Osteoblast (primary cell): ENCODE data around the gene ZNF777. TPM values are rescaled to one million over a fixed set of nuclear protein-coding genes. Genes with fewer than 3 reads are reported as not detected.

Source experiments
- DNase-seq: peaks from one replicate; pipeline ENCODE4 v3.0.0; 2011; ENCODE audit warnings: low spot score, mixed read lengths; ENCODE audit not compliant: insufficient read length; ENCODE audit errors: missing footprints
- H2AFZ ChIP-seq: 2 replicates; pipeline ENCODE4 v1.6.0; 2011; ENCODE audit warnings: mild to moderate bottlenecking, low read length
- H3K27ac ChIP-seq: 2 replicates; pipeline ENCODE4 v1.5.1; 2011; ENCODE audit warnings: mild to moderate bottlenecking, low read depth, low read length, moderate library complexity
- H3K27me3 ChIP-seq: 2 replicates; pipeline ENCODE4 v1.6.0; 2012; ENCODE audit warnings: mild to moderate bottlenecking, control low read depth, inconsistent platforms, low read length, moderate library complexity; ENCODE audit not compliant: insufficient read depth
- H3K36me3 ChIP-seq: 2 replicates; pipeline ENCODE4 v1.5.1; 2011; ENCODE audit warnings: mild to moderate bottlenecking, low read length, control low read depth, moderate library complexity; ENCODE audit not compliant: insufficient read depth
- H3K4me1 ChIP-seq: 2 replicates; pipeline ENCODE4 v1.5.1; 2011; ENCODE audit warnings: mild to moderate bottlenecking, low read length, control low read depth, moderate library complexity; ENCODE audit not compliant: insufficient read depth
- H3K4me2 ChIP-seq: 2 replicates; pipeline ENCODE4 v1.6.0; 2011; ENCODE audit warnings: mild to moderate bottlenecking, low read length; ENCODE audit not compliant: insufficient read depth
- H3K4me3 ChIP-seq: fragments of 200-600 bp; sonication (generic); 3 replicates; pipeline ENCODE4 v1.5.1; 2012; ENCODE audit warnings: mild to moderate bottlenecking, low read length, inconsistent platforms; ENCODE audit not compliant: insufficient read depth
- H3K79me2 ChIP-seq: 2 replicates; pipeline ENCODE4 v1.6.0; 2012; ENCODE audit warnings: mild to moderate bottlenecking, low read length, control low read depth, inconsistent platforms; ENCODE audit not compliant: insufficient read depth
- H3K9me3 ChIP-seq: 2 replicates; pipeline ENCODE4 v1.5.1; 2011; ENCODE audit warnings: low read depth, low read length, control low read depth
- H4K20me1 ChIP-seq: 2 replicates; pipeline ENCODE4 v1.6.0; 2012; ENCODE audit warnings: mild to moderate bottlenecking, low read length, control low read depth; ENCODE audit not compliant: insufficient read depth
- CTCF ChIP-seq: IDR thresholded peaks from 2 replicates; pipeline ENCODE4 v1.5.1; 2011; ENCODE audit warnings: mild to moderate bottlenecking, low read depth, low read length, moderate library complexity; ENCODE audit errors: extremely low read depth
- total RNA-seq: library from RNA; depleted of rRNA; stranded (reverse); fragments of >200 nt; gene quantifications from 2 replicates; pipeline ENCODE4 v1.2.3, GENCODE V29; 2012

The ZNF777 gene
- total RNA-seq, 1 donor, result 7.6 TPM

- H3K4me1 ChIP-seq, result no peaks in the 10 kb centered on the region
- no peaks in the 10 kb centered on the region for H3K79me2 ChIP-seq
- H3K4me3 ChIP-seq, result no peak overlapping the region
- H3K27me3 ChIP-seq, result no peaks in the 10 kb centered on the region
- peaks cover 18% of the 10 kb centered on the region for H3K36me3 ChIP-seq
- DNase-seq, result no peak
- peaks cover 3% of the 10 kb centered on the region for H4K20me1 ChIP-seq
- no peak overlapping the region for H2AFZ ChIP-seq
- no peak overlapping the region for H3K27ac ChIP-seq
- H3K4me2 ChIP-seq, result no peak overlapping the region
- no peaks in the 10 kb centered on the region for H3K9me3 ChIP-seq
- TF ChIP-seq CTCF, result no peak
Observed at GRCh38 chr7:149443523-149443922, 17.3 kb downstream of the ZNF777 start.

- Histone ChIP-seq H3K9me3 (no peaks in the 10 kb centered on the region), H3K4me2 (no peak overlapping the region), H3K27ac (no peak overlapping the region), H2AFZ (no peak overlapping the region), H3K4me1 (no peaks in the 10 kb centered on the region), H4K20me1 (peaks cover 3% of the 10 kb centered on the region), H3K27me3 (no peaks in the 10 kb centered on the region), H3K36me3 (peaks cover 16% of the 10 kb centered on the region), H3K79me2 (no peaks in the 10 kb centered on the region), H3K4me3 (no peak overlapping the region)
- DNase-seq, result no peak
- TF ChIP-seq CTCF, result no peak
Observed at GRCh38 chr7:149442924-149443323, 17.9 kb downstream of the ZNF777 start.

GRCh38 chr7:149440222-149440621, 20.6 kb downstream of the ZNF777 start:
- Histone ChIP-seq H3K36me3 (peaks cover 17% of the 10 kb centered on the region), H3K9me3 (no peaks in the 10 kb centered on the region), H4K20me1 (peaks cover 3% of the 10 kb centered on the region), H3K4me2 (no peak overlapping the region), H2AFZ (no peak overlapping the region), H3K79me2 (no peaks in the 10 kb centered on the region), H3K4me3 (no peak overlapping the region), H3K27me3 (no peaks in the 10 kb centered on the region), H3K27ac (no peak overlapping the region), H3K4me1 (no peaks in the 10 kb centered on the region)
- no peak for TF ChIP-seq CTCF
- DNase-seq, result no peak

DNA sequence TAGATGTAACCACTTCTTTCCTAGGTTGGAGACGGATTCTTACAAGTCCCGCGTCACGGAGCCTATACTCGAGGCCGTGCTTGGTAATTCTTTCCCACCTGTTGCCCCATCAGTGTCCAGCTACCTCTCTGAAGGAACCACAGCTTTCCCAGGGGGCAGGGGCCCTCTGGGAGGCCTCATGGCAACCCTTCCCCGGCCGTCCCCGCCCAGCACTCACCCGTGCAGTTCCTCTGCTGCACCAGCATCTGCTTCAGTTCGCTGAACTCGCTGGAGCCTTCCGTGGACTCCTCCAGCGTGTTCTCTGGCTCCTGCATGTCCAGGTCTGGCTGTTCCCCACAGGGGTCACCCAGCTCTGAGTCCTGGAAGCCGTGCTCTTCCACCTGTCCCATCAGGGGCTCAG, 24.5 kb downstream of the ZNF777 start:
- H3K27me3 ChIP-seq, result no peaks in the 10 kb centered on the region
- no peak for DNase-seq
- no peaks in the 10 kb centered on the region for H3K4me1 ChIP-seq
- H3K4me3 ChIP-seq, result no peak overlapping the region
- H3K36me3 ChIP-seq, result peaks cover 26% of the 10 kb centered on the region
- no peak overlapping the region for H3K4me2 ChIP-seq
- H3K27ac ChIP-seq, result no peak overlapping the region
- H3K79me2 ChIP-seq, result no peaks in the 10 kb centered on the region
- H4K20me1 ChIP-seq, result peaks cover 3% of the 10 kb centered on the region
- H2AFZ ChIP-seq, result no peak overlapping the region
- no peak for TF ChIP-seq CTCF
- no peaks in the 10 kb centered on the region for H3K9me3 ChIP-seq
